HL-60/S4 (cell line): ENCODE results near the gene IRF2BP2.

Experiments
- in situ Hi-C: fragments of 300-500 bp; cut with MboI; formaldehyde crosslinking; loops from 2 replicates; pipeline ENCODE4 v1.14.3; 2022; ENCODE audit warnings: low sequenced_read_pairs

The IRF2BP2 gene

GRCh38 chr1:234559902-234560676 lies 49.9 kb downstream of the IRF2BP2 start:
- in situ Hi-C loops, result no loop called here

GRCh38 chr1:234559152-234559901 lies 50.7 kb downstream of the IRF2BP2 start:
- in situ Hi-C loops, result no loop called here

- in situ Hi-C loops, result no loop called here
These were observed 51.6 kb downstream of the IRF2BP2 start for GRCh38 chr1:234558330-234558836.

- in situ Hi-C loops, result no loop called here
These were observed 53.6 kb downstream of the IRF2BP2 start for GRCh38 chr1:234556245-234556943.

GRCh38 chr1:234555390-234556024 lies 54.5 kb downstream of the IRF2BP2 start:
- in situ Hi-C loops, result no loop called here

- in situ Hi-C loops, result no loop called here
These were observed 55.2 kb downstream of the IRF2BP2 start for GRCh38 chr1:234554698-234555311.
